Stimulated activated CD4-positive, alpha-beta T cell treated with anti-CD3 and anti-CD28 coated beads, Interleukin-4, amount 100 ng/mL, for 4 hours (primary cell): Measurements from ENCODE around the gene MITF.
"Not testable (repeated sequence)": the region's sequence is repeated elsewhere in the genome, so short reads cannot be mapped to it uniquely, and the experiment has no call there.

ENCODE experiments used
- DNase-seq, 2 experiments: peaks; one replicate each; pipeline ENCODE4 v3.0.0-alpha.2; 2020

Gene MITF

GRCh38 chr3:69879051-69879450, 139.8 kb downstream of the MITF start:
- no peak for DNase-seq

- DNase-seq, result no peak
Measured at GRCh38 chr3:69880069-69880640, 140.9 kb downstream of the MITF start.

GRCh38 chr3:69881051-69881450, 141.8 kb downstream of the MITF start:
- no peak for DNase-seq

GRCh38 chr3:69881756-69882428, 142.6 kb downstream of the MITF start:
- no peak for DNase-seq

GRCh38 chr3:69882560-69882959, 143.3 kb downstream of the MITF start:
- DNase-seq, result no peak

- DNase-seq, result no peak
Measured at GRCh38 chr3:69888040-69888942, 149.0 kb downstream of the MITF start.

GRCh38 chr3:69888943-69889315, 149.7 kb downstream of the MITF start:
- DNase-seq, result no peak

- no peak for DNase-seq
Measured at GRCh38 chr3:69890084-69890483, 150.8 kb downstream of the MITF start.

- DNase-seq, result no peak
Measured at GRCh38 chr3:69890691-69891090, 151.4 kb downstream of the MITF start.

- DNase-seq, result no peak
Measured at GRCh38 chr3:69892706-69893105, 153.4 kb downstream of the MITF start.

- no peak for DNase-seq
Measured at GRCh38 chr3:69893274-69893673, 154.0 kb downstream of the MITF start.

GRCh38 chr3:69896095-69896494, 156.8 kb downstream of the MITF start:
- no peak for DNase-seq

GRCh38 chr3:69900331-69900730, 161.1 kb downstream of the MITF start:
- DNase-seq, result no peak

- no peak for DNase-seq
Measured at GRCh38 chr3:69901802-69902201, 162.5 kb downstream of the MITF start.

- no peak for DNase-seq
Measured at GRCh38 chr3:69902386-69902785, 163.1 kb downstream of the MITF start.

- DNase-seq, result no peak
Measured at GRCh38 chr3:69906351-69906966, 167.2 kb downstream of the MITF start.

- DNase-seq, result no peak
Measured at GRCh38 chr3:69907554-69907953, 168.3 kb downstream of the MITF start.

- not testable (repeated sequence) for DNase-seq
Measured at GRCh38 chr3:69909859-69910258, 170.6 kb downstream of the MITF start.

GRCh38 chr3:69913422-69913821, 174.2 kb downstream of the MITF start:
- no peak for DNase-seq

GRCh38 chr3:69914395-69914794, 175.1 kb downstream of the MITF start:
- no peak for DNase-seq

- DNase-seq, result no peak
Measured at GRCh38 chr3:69915726-69916125, 176.5 kb downstream of the MITF start.

- not testable (repeated sequence) for DNase-seq
Measured at GRCh38 chr3:69920009-69920408, 180.7 kb downstream of the MITF start.

- DNase-seq, result no peak
Measured at GRCh38 chr3:69921651-69922050, 182.4 kb downstream of the MITF start.
